ENCODE measurements around the gene PAPLN.
"Not testable (repeated sequence)": the region's sequence is repeated elsewhere in the genome, so short reads cannot be mapped to it uniquely, and the experiment has no call there.

The PAPLN gene, protein sequence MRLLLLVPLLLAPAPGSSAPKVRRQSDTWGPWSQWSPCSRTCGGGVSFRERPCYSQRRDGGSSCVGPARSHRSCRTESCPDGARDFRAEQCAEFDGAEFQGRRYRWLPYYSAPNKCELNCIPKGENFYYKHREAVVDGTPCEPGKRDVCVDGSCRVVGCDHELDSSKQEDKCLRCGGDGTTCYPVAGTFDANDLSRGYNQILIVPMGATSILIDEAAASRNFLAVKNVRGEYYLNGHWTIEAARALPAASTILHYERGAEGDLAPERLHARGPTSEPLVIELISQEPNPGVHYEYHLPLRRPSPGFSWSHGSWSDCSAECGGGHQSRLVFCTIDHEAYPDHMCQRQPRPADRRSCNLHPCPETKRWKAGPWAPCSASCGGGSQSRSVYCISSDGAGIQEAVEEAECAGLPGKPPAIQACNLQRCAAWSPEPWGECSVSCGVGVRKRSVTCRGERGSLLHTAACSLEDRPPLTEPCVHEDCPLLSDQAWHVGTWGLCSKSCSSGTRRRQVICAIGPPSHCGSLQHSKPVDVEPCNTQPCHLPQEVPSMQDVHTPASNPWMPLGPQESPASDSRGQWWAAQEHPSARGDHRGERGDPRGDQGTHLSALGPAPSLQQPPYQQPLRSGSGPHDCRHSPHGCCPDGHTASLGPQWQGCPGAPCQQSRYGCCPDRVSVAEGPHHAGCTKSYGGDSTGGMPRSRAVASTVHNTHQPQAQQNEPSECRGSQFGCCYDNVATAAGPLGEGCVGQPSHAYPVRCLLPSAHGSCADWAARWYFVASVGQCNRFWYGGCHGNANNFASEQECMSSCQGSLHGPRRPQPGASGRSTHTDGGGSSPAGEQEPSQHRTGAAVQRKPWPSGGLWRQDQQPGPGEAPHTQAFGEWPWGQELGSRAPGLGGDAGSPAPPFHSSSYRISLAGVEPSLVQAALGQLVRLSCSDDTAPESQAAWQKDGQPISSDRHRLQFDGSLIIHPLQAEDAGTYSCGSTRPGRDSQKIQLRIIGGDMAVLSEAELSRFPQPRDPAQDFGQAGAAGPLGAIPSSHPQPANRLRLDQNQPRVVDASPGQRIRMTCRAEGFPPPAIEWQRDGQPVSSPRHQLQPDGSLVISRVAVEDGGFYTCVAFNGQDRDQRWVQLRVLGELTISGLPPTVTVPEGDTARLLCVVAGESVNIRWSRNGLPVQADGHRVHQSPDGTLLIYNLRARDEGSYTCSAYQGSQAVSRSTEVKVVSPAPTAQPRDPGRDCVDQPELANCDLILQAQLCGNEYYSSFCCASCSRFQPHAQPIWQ

DNA sequence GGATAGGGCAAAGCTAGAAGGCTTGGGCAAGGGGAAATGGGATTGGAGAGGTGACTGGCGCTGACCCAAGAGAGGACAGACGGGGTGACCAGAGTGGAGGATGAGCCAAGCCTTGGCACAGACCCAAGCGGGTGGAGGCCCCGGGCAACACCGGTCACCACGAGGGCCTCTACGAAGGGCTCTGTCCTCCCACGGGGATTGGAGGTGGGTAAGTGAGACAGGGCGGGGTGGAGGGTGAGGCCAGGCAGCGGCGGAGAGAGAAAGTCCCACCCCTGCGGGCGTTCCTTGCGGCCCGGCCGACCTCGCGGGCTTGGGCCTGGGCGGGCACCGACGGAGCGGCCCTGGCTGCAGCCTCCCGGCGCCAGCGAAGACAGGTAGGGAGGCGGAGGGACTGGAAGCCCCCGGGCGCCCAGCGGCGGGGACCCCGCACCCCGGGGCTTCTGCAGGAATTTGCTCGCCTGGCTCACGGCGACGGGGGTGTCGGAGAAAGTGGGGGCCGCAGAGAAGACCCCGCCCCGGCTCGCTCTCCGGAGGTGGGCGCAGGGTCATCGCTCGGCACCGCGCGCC, at the start of gene PAPLN:
PAPLN (plus strand) TSS at position 288 of the 567 bp plus-strand sequence. CDS start 2,273 bp downstream, outside the sequence.
- Histone ChIP-seq H3K36me3 (ENCODE audit: insufficient read depth, low read length) (no peaks in the 10 kb centered on the region), H3K4me1 (ENCODE audit: insufficient read depth, low read length) (peaks cover 31% of the 10 kb centered on the region), H3K9me3 (ENCODE audit: control insufficient read depth, insufficient read depth, low read length) (no peaks in the 10 kb centered on the region), H3K9ac (ENCODE audit: low read depth, low read length) (peak within 1 kb of the TSS; percentile 51; the same call in 1 of the 2 replicates)

DNA sequence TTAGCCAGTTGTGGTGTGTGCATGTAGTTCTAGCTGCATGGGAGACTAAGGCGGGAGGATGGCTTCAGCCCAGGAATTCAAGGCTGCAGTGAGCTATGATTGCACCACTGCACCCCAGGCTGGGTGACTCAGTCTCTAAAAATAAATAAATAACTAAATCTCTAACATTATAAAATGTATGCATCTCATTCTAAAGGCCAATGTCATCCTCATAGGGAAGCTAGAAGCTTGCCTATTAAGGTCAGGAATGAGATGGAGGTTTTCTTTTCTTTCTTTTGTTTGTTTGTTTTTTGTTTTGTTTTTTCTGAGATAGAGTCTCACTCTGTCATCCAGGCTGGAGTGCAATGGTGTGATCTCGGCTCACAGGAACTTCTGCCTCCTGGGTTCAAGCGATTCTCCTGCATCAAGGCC, 48.8 kb upstream of the PAPLN start:
- Histone ChIP-seq H3K36me3 (ENCODE audit: insufficient read depth, low read length) (0 out of 2 replicates have a peak, but pooled peaks cover 6% of the 10 kb centered on the region), H3K4me1 (ENCODE audit: insufficient read depth, low read length) (no peaks in the 10 kb centered on the region), H3K9ac (ENCODE audit: low read depth, low read length) (no peak overlapping the region), H3K9me3 (ENCODE audit: control insufficient read depth, insufficient read depth, low read length) (no peaks in the 10 kb centered on the region)

DNA sequence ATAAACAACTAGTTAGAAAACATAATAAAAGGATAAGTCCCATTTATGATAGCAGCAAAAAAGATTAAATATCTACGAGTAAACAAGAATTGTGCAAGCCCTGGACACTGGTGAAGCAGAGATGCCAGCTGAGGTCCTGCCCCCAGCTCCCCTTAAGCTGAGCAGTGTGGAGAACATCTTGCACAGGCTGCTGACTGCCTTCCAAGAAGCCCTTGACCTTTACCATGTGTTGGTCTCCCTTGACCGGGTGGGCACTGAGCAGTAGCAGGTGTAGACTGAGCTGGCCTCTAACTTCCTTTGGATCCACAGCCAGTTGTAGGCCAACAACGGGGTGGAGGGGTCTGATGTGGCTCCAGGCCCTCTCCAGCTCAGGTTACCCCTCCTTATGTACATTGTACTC, 47.7 kb upstream of the PAPLN start:
- Histone ChIP-seq H3K9ac (ENCODE audit: low read depth, low read length) (no peak overlapping the region), H3K36me3 (ENCODE audit: insufficient read depth, low read length) (0 out of 2 replicates have a peak, but pooled peaks cover 6% of the 10 kb centered on the region), H3K4me1 (ENCODE audit: insufficient read depth, low read length) (no peaks in the 10 kb centered on the region), H3K9me3 (ENCODE audit: control insufficient read depth, insufficient read depth, low read length) (no peaks in the 10 kb centered on the region)

DNA sequence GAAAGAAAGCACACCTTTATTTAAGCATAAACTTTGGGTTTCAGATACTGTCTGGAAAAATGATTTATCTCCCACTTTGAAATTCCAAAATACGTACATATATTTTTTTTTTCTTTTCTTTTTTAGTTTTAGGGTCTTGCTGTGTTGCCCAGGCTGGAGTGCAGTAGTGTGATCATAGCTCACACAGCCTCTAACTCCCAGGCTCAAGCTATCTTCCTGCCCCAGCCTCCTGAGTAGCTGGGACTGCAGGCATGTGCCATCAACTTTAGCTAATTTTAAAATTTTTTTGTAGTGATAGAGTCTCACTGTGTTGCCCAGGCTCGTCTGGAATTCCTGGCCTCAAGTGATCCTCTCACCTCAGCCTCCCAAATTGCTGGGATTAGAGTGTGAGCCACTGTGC, 45.9 kb upstream of the PAPLN start:
- no peak overlapping the region for H3K9ac ChIP-seq (ENCODE audit: low read depth, low read length)
- H3K36me3 ChIP-seq (ENCODE audit: insufficient read depth, low read length), result 0 out of 2 replicates have a peak, but pooled peaks cover 6% of the 10 kb centered on the region

DNA sequence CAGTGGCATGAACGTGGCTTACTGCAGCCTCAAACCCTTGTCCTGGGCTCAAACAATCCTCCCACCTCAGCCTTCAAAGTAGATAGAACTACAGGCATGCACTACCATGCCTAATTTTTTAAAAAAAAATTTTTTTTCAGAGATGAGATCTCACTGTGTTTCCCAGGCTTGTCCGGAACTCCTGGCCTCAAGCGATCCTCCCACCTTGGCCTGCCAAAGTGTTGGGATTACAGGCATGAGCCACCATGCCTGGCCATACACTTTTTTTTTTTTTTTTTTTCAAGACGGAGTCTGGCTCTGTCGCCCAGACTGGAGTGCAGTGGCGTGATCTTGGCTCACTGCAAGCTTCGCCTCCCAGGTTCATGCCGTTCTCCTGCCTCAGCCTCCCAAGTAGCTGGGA, 43.0 kb upstream of the PAPLN start:
- H3K4me1 ChIP-seq (ENCODE audit: insufficient read depth, low read length), result peaks cover 15% of the 10 kb centered on the region
- H3K9ac ChIP-seq (ENCODE audit: low read depth, low read length); H3K36me3 ChIP-seq (ENCODE audit: insufficient read depth, low read length); H3K9me3 ChIP-seq (ENCODE audit: control insufficient read depth, insufficient read depth, low read length): not testable (repeated sequence)

More for the DNA sequence above, 45.9 kb upstream of the PAPLN start:
- no peaks in the 10 kb centered on the region for H3K9me3 ChIP-seq (ENCODE audit: control insufficient read depth, insufficient read depth, low read length)
- no peaks in the 10 kb centered on the region for H3K4me1 ChIP-seq (ENCODE audit: insufficient read depth, low read length)

DNA sequence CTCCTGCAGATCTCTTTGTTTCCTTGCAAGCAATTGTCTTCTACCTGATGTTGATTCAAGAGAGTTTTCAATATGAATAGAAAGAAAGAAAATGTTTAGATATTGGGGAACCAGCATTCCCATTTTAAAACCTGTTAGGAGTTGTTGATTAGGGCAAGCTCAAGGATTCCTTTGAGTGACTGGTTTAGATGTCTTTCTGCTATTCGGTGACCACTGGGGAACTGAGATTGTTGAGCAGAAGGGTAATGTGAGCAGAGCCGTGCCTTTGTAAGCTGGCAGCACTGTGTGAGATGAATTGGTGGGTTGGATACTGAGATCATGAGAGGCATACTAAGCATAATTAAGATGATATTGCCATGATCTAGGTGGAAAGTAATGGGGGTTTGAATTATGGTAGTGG, 39.1 kb upstream of the PAPLN start:
- Histone ChIP-seq H3K9ac (ENCODE audit: low read depth, low read length) (no peak overlapping the region), H3K36me3 (ENCODE audit: insufficient read depth, low read length) (no peaks in the 10 kb centered on the region; the same call in 1 of the 2 replicates), H3K9me3 (ENCODE audit: control insufficient read depth, insufficient read depth, low read length) (no peaks in the 10 kb centered on the region), H3K4me1 (ENCODE audit: insufficient read depth, low read length) (peaks cover 15% of the 10 kb centered on the region)

DNA sequence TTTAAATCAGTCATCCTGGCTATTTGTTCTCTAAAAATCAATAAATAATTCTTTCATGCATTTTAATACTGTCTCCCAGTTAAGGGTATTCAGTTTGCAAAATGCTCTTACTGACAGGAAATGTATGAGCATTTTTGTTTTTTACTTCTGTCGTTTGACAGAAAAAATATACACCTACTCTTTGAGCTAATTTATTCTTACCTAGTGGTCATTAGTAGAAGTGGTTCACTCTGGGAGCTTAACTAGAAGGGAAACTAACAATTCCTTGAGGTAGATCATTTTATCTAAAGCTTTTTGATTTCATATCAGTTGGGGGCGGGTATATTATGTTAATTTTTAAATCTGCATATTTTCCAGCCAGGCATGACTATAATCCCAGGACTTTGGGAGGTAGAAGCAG, 33.8 kb upstream of the PAPLN start:
- no peaks in the 10 kb centered on the region for H3K9me3 ChIP-seq (ENCODE audit: control insufficient read depth, insufficient read depth, low read length)
- peaks cover 4% of the 10 kb centered on the region for H3K4me1 ChIP-seq (ENCODE audit: insufficient read depth, low read length)
- no peak overlapping the region for H3K9ac ChIP-seq (ENCODE audit: low read depth, low read length)
- peaks cover 9% of the 10 kb centered on the region for H3K36me3 ChIP-seq (ENCODE audit: insufficient read depth, low read length)

DNA sequence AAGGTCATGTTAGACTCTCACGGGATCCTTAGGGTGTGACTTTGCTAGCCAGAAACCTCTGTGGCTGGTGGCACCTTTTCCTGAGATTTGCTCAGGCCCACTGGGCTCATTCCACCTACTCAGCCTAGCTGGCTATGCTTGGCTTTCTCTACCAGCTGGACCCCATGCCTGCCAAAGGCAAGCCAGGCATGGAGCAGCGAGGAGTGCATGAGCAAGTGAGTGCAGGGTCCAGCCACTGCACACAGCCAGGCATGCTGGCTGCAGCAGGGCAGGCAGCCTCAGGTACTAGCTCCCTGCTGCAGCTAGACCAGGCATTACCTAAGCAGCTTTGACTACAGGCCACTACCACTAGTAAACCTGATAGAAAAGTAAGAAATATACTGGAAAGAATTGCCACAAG, 29.7 kb upstream of the PAPLN start:
- H3K9ac ChIP-seq (ENCODE audit: low read depth, low read length), result no peak overlapping the region
- H3K36me3 ChIP-seq (ENCODE audit: insufficient read depth, low read length), result peaks cover 9% of the 10 kb centered on the region
- H3K4me1 ChIP-seq (ENCODE audit: insufficient read depth, low read length), result no peaks in the 10 kb centered on the region
- no peaks in the 10 kb centered on the region for H3K9me3 ChIP-seq (ENCODE audit: control insufficient read depth, insufficient read depth, low read length)

DNA sequence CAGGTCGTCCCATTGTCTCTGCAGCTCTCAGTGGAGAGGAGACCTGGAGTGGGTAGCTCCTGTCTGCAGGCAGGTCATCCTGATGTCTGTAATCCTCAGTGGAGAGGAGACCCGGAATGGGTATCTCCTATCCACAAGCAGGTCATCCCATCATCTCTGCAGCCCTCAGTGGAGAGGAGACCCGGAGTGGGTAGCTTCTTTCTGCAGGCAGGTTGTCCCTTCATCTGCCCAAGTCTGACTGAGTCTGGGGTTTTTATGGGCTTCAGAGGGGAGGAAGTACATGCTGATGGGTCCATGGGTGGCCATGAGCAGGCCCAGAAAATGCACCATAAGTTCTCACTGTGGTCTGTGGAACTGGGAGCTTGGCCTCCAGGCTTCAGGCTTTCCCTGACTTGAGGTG, 28.9 kb upstream of the PAPLN start:
- peaks cover 11% of the 10 kb centered on the region for H3K36me3 ChIP-seq (ENCODE audit: insufficient read depth, low read length)
- H3K4me1 ChIP-seq (ENCODE audit: insufficient read depth, low read length), result no peaks in the 10 kb centered on the region

DNA sequence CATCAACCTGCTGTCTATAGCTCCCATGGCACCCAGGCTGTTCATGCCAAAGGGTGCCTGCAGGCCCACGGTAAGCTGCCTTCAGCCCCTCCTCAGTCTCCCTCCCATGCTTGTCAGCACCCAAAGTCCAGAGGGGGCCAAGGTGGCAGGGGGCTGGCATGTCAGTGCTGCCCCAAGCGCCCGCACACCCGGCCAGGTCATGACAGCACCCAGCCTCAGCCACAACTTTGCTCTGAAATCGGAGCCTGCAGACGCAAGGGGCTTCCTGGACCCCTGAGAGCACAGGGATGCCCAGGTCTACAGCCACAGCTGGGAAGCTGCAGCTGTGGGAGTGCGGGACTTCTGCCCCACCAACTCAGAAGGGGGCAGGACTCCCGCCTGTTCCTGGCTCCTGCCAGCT, 28.5 kb upstream of the PAPLN start:
- H3K9ac ChIP-seq (ENCODE audit: low read depth, low read length), result no peak overlapping the region
- peaks cover 11% of the 10 kb centered on the region for H3K36me3 ChIP-seq (ENCODE audit: insufficient read depth, low read length)
- H3K9me3 ChIP-seq (ENCODE audit: control insufficient read depth, insufficient read depth, low read length), result no peaks in the 10 kb centered on the region
- no peaks in the 10 kb centered on the region for H3K4me1 ChIP-seq (ENCODE audit: insufficient read depth, low read length)

More for the DNA sequence above, 28.9 kb upstream of the PAPLN start:
- Histone ChIP-seq H3K9me3 (ENCODE audit: control insufficient read depth, insufficient read depth, low read length) (no peaks in the 10 kb centered on the region), H3K9ac (ENCODE audit: low read depth, low read length) (no peak overlapping the region)

DNA sequence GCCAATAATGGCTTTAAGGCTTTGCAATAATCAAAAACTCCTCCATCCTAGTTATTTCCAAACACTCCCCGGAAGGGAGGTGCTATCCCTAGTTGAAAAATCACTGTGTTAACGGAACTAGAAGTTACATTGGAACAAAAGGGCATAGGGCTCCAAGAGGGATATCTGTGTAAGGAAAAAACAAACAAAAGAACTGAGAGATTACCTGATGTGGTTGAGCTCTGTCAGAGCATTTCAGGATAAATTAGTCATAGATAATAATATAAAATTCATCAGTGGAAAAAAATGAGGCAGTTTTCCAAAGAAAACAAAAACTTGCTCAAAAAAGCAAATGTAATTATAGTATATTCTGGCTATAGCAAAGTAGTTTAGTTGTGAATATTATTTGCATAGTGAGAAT, 27.4 kb upstream of the PAPLN start:
- Histone ChIP-seq H3K36me3 (ENCODE audit: insufficient read depth, low read length) (peaks cover 11% of the 10 kb centered on the region), H3K9me3 (ENCODE audit: control insufficient read depth, insufficient read depth, low read length) (no peaks in the 10 kb centered on the region), H3K9ac (ENCODE audit: low read depth, low read length) (no peak overlapping the region), H3K4me1 (ENCODE audit: insufficient read depth, low read length) (no peaks in the 10 kb centered on the region)

DNA sequence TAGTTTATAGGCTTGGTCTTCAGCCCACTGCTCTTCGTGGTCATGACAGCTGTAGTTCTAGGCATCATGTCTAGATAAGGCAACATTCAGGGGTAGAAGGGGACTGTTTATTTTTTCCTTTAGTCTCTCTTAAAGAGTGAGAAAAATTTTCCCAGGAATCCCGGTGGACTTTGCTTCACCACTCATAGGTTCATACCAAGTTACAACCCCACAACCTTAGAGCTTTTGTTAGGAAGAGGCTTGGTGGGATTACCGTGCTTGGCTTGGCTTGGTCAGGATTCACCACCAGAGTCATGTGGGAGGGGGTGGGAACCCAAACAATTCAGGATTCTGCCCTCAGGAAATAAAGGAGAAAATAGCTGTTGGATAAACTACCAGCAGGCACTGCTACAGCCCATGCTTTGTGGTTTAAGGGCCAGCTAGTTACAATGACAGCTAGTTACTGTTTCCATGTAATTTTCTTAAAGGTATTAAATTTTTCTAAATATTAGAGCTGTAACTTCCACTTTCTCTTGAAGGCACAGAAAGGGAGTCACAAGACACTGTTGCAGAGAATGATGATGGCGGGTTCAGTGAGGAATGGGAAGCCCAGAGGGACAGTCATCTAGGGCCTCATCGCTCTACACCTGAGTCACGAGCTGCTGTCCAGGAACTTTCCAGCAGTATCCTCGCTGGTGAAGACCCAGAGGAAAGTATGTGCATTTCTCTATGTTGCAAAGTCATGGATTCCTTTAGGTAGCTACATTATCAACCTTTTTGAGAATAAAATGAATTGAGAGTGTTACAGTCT, 25.9 kb upstream of the PAPLN start:
- H3K4me1 ChIP-seq (ENCODE audit: insufficient read depth, low read length), result no peaks in the 10 kb centered on the region
- peaks cover 11% of the 10 kb centered on the region for H3K36me3 ChIP-seq (ENCODE audit: insufficient read depth, low read length)
- H3K9ac ChIP-seq (ENCODE audit: low read depth, low read length), result no peak overlapping the region
- no peaks in the 10 kb centered on the region for H3K9me3 ChIP-seq (ENCODE audit: control insufficient read depth, insufficient read depth, low read length)

DNA sequence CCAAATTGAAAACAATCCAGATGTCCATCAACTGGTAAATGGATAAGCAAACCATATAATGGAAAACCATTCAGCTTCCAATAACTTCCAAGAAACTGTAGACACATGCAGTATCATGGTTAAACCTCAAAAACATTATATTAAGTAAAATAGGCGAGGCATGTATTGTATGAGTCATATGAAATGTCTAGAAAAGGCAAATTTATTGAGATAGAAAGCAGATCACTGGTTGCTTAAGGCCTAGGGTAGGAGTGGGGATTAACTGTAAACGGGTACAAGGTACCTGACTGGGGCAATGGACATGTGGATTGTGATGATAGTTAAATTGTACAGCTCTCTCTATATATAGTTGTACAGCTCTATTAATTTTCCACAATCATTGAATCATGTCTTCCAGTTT, 21.3 kb upstream of the PAPLN start:
- Histone ChIP-seq H3K9ac (ENCODE audit: low read depth, low read length) (no peak overlapping the region), H3K9me3 (ENCODE audit: control insufficient read depth, insufficient read depth, low read length) (no peaks in the 10 kb centered on the region), H3K4me1 (ENCODE audit: insufficient read depth, low read length) (no peaks in the 10 kb centered on the region), H3K36me3 (ENCODE audit: insufficient read depth, low read length) (peaks cover 14% of the 10 kb centered on the region)
